ENCODE measurements around the gene GABRA1. TPM values are rescaled to one million over a fixed set of nuclear protein-coding genes. Genes with fewer than 3 reads are reported as not detected.
A peak's percentile ranks its signal among the peaks of the same experiment; 100 is the strongest.

Gene GABRA1
- total RNA-seq (1 to 10 TPM in 2 of 9 donors, under 1 TPM in 3, not detected in 4; 0.23 to 1.9 (median 0.55) TPM), polyA plus RNA-seq (1 to 10 TPM in 2 of 3 donors, under 1 TPM in 1; 0.30 to 3.6 (median 1.4) TPM)
- long read RNA-seq, donor 1, full-length matches to known transcripts = 1 of 1 reads
- long read RNA-seq, donor 1, partial matches to known transcripts = 0 of 1 reads
- long read RNA-seq, donor 1, other reads (novel, unspliced or antisense) = 0 of 1 reads
- long read RNA-seq, donor 2 = 0 reads
- long read RNA-seq, donor 3 = 0 reads
- long read RNA-seq, donor 4 = 0 reads
- long read RNA-seq, donor 5 = 0 reads
- long read RNA-seq, donor 6, partial matches to known transcripts = 1 of 1 reads
- long read RNA-seq, donor 6, other reads (novel, unspliced or antisense) = 0 of 1 reads
- long read RNA-seq, donor 7 = 0 reads
- long read RNA-seq, donor 8 = 0 reads
- long read RNA-seq, donor 9 = 0 reads
- long read RNA-seq, donor 10 = 0 reads

- H3K4me3 ChIP-seq = peak within 1 kb of the TSS in 1 of 4 donors; percentile 17
- no peaks in the 10 kb centered on the region for H3K36me3 ChIP-seq (replicated peaks in 1 of 2)
- no peaks in the 10 kb centered on the region for H3K4me1 ChIP-seq (replicated peaks in 1 of 2)
- DNase-seq = peak in 2 of 7 donors; percentile 14 to 54
- no peaks in the 10 kb centered on the region for H3K9me3 ChIP-seq (replicated peaks in 1 of 3)
- 1 to 3% (median 3%) methylated on average over 10 to 16 of the region's 16 CpGs for WGBS, 4 donors
- peaks cover 14% of the 10 kb centered on the region for H3K27me3 ChIP-seq
- no peak within 1 kb of the TSS for H3K27ac ChIP-seq
- TF ChIP-seq CTCF (IDR thresholded peaks at IDR 0.05) (no peak), POLR2A (IDR thresholded peaks at IDR 0.05) (no peak)
- intact Hi-C loops (cut with DNase I) = no loop called here
Observed at GRCh38 chr5:161847941-161848391, at the start of gene GABRA1. Gene GABRA1 (plus strand): TSS chr5:161848120. CDS start chr5:161850811, 2,691 bp downstream.

- Histone ChIP-seq H3K4me3 (no peak overlapping the region), H3K36me3 (replicated peaks in 1 of 2) (no peaks in the 10 kb centered on the region), H3K9me3 (replicated peaks in 1 of 3) (no peaks in the 10 kb centered on the region), H3K4me1 (replicated peaks in 1 of 2) (no peaks in the 10 kb centered on the region), H3K27me3 (no peaks in the 10 kb centered on the region), H3K27ac (no peak overlapping the region)
- TF ChIP-seq POLR2A (IDR thresholded peaks at IDR 0.05) (no peak), CTCF (IDR thresholded peaks at IDR 0.05) (no peak)
- 56 to 63% (median 60%) methylated on average over 3 of the region's 3 CpGs for WGBS, 4 donors
- intact Hi-C loops (cut with DNase I) = no loop called here
- DNase-seq = no peak
Observed at GRCh38 chr5:161799316-161799715, 48.6 kb upstream of the GABRA1 start.

GRCh38 chr5:161804263-161804662 lies 43.7 kb upstream of the GABRA1 start:
- Histone ChIP-seq H3K9me3 (replicated peaks in 1 of 3) (no peaks in the 10 kb centered on the region), H3K4me3 (no peak overlapping the region), H3K27ac (no peak overlapping the region), H3K4me1 (replicated peaks in 1 of 2) (no peaks in the 10 kb centered on the region), H3K36me3 (replicated peaks in 1 of 2) (no peaks in the 10 kb centered on the region), H3K27me3 (no peaks in the 10 kb centered on the region)
- intact Hi-C loops (cut with DNase I) = no loop called here
- 10 to 21% (median 19%) methylated on average over 1 of the region's 1 CpG for WGBS, 4 donors
- TF ChIP-seq POLR2A (IDR thresholded peaks at IDR 0.05) = no peak
- TF ChIP-seq CTCF (IDR thresholded peaks at IDR 0.05) = no peak
- DNase-seq = no peak

- WGBS, 4 donors = 5 to 9% (median 6%) methylated on average over 5 of the region's 5 CpGs
- intact Hi-C loops (cut with DNase I) = no loop called here
- Histone ChIP-seq H3K4me1 (replicated peaks in 1 of 2) (no peaks in the 10 kb centered on the region), H3K27me3 (peaks cover 14% of the 10 kb centered on the region), H3K4me3 (no peak overlapping the region), H3K27ac (no peak overlapping the region), H3K36me3 (replicated peaks in 1 of 2) (no peaks in the 10 kb centered on the region), H3K9me3 (replicated peaks in 1 of 3) (no peaks in the 10 kb centered on the region)
- no peak for TF ChIP-seq CTCF (IDR thresholded peaks at IDR 0.05)
- no peak for TF ChIP-seq POLR2A (IDR thresholded peaks at IDR 0.05)
- no peak for DNase-seq
Observed at GRCh38 chr5:161846746-161847145, 1.2 kb upstream of the GABRA1 start.
